HCT116 (cell line): ENCODE results near the gene PIM3. TPM values are rescaled to one million over a fixed set of nuclear protein-coding genes. Genes with fewer than 3 reads are reported as not detected.
A peak's percentile ranks its signal among the peaks of the same experiment; 100 is the strongest.

Experiments
- ATAC-seq: fragments of 200-7000 bp; cut with Tn5 transposase; 2 replicates; pipeline ENCODE4 v1.9.1; 2020; ENCODE audit warnings: mild to moderate bottlenecking, moderate library complexity
- BruUV-seq: library from RNA; stranded (reverse); fragments of 400-500 nt; replicated peaks from 2 replicates; lab custom pipeline; 2021; lab: Mats Ljungman, UMichigan
- CTCF ChIA-PET: fragments of 300-600 bp; sonication (Branson Sonifier 250); formaldehyde crosslinking; loops from one replicate; lab custom pipeline; 2021; ENCODE audit warnings: antibody characterized with exemption; lab: Charles Lee
- POLR2A ChIA-PET: fragments of 300-600, 350-600 bp; sonication (Branson Sonifier 250); formaldehyde crosslinking; loops from one replicate; lab custom pipeline; 2021; ENCODE audit warnings: antibody characterized with exemption; lab: Charles Lee
- RAD21 ChIA-PET, 2 experiments: fragments of 300-600 bp; sonication (Branson Sonifier 250); formaldehyde crosslinking; loops; one replicate each; lab custom pipeline; 2023; ENCODE audit warnings: low total read pairs in 2 of 2; ENCODE audit not compliant: uncharacterized antibody in 2 of 2, unreplicated experiment in 2 of 2, low non-redundant PET in 1 of 2; lab: Charles Lee
- DNase-seq: peaks from one replicate; pipeline ENCODE4 v3.0.0-alpha.2; 2010; ENCODE audit warnings: low read depth, low spot score
- H2AFZ ChIP-seq: fragments of 200-600 bp; shearing (Covaris generic), sonication (generic); 2 replicates; pipeline ENCODE4 v1.6.1; 2017; ENCODE audit warnings: low read depth, mixed run types, mixed read lengths, antibody characterized with exemption, low read length; ENCODE audit not compliant: poor library complexity, severe bottlenecking
- H3K27ac ChIP-seq: 2 replicates; pipeline ENCODE4 v1.5.1; 2012; ENCODE audit warnings: low read depth, low read length
- H3K27me3 ChIP-seq: fragments of 200-600 bp; sonication (generic); 2 replicates; pipeline ENCODE4 v1.6.1; 2016; ENCODE audit warnings: mixed run types, low read length, mixed read lengths; ENCODE audit not compliant: insufficient read depth
- H3K36me3 ChIP-seq, 2 experiments: fragments of 200-500 bp in 1 of 2; fragments of 200-600 bp in 1 of 2; sonication (Bioruptor generic) in 1 of 2; sonication (generic) in 1 of 2; 2 replicates each; pipeline versions ENCODE4 v1.5.1 to v1.6.1; 2014 to 2016; ENCODE audit warnings: low read length in 2 of 2, inconsistent platforms in 1 of 2, mixed read lengths in 1 of 2, mixed run types in 1 of 2; ENCODE audit not compliant: insufficient read depth in 2 of 2, control insufficient read depth in 1 of 2
- H3K4me1 ChIP-seq, 2 experiments: fragments of 200-600 bp in 1 of 2; sonication (generic) in 1 of 2; 2 replicates each; pipeline versions ENCODE4 v1.5.1 to v1.6.1; 2012 to 2017; ENCODE audit warnings: low read length in 2 of 2, inconsistent platforms in 1 of 2, mild to moderate bottlenecking in 1 of 2, mixed read lengths in 1 of 2, mixed run types in 1 of 2, moderate library complexity in 1 of 2; ENCODE audit not compliant: insufficient read depth in 2 of 2, control insufficient read depth in 1 of 2
- H3K4me2 ChIP-seq: fragments of 200-600 bp; sonication (generic); 2 replicates; pipeline ENCODE4 v1.6.1; 2017; ENCODE audit warnings: mixed run types, low read length, mixed read lengths
- H3K4me3 ChIP-seq, 2 experiments: fragments of 200-600 bp in 1 of 2; sonication (generic) in 1 of 2; replicated peaks in 1 of 2; 2 replicates each; pipeline ENCODE4 v1.5.1; 2011 to 2016; ENCODE audit warnings: low read length in 2 of 2, control low read depth in 1 of 2, low read depth in 1 of 2, mild to moderate bottlenecking in 1 of 2, mixed read lengths in 1 of 2, mixed run types in 1 of 2
- H3K79me2 ChIP-seq: fragments of 200-600 bp; sonication (generic); 2 replicates; pipeline ENCODE4 v1.6.1; 2017; ENCODE audit warnings: mild to moderate bottlenecking, mixed run types, low read length, moderate library complexity, mixed read lengths; ENCODE audit not compliant: insufficient read depth
- H3K9ac ChIP-seq: fragments of 200-600 bp; sonication (generic); 2 replicates; pipeline ENCODE4 v1.6.1; 2016; ENCODE audit warnings: low read length, mixed read lengths
- H3K9me2 ChIP-seq: fragments of 200-600 bp; sonication (generic), shearing (Covaris generic); 2 replicates; pipeline ENCODE4 v1.6.1; 2017; ENCODE audit warnings: mixed run types, mild to moderate bottlenecking, moderate library complexity; ENCODE audit not compliant: insufficient read depth
- H3K9me3 ChIP-seq, 2 experiments: fragments of 200-500 bp in 1 of 2; fragments of 200-600 bp in 1 of 2; sonication (Bioruptor generic) in 1 of 2; sonication (generic) in 1 of 2; 2 replicates each; pipeline ENCODE4 v1.6.1; 2014 to 2017; ENCODE audit warnings: low read length in 2 of 2, mixed read lengths in 2 of 2, inconsistent platforms in 1 of 2, low read depth in 1 of 2, mild to moderate bottlenecking in 1 of 2, mixed run types in 1 of 2, moderate library complexity in 1 of 2; ENCODE audit not compliant: control insufficient read depth in 1 of 2, insufficient read depth in 1 of 2
- H4K20me1 ChIP-seq: fragments of 200-600 bp; sonication (generic), shearing (Covaris generic); 2 replicates; pipeline ENCODE4 v1.6.1; 2017; ENCODE audit warnings: mixed run types, mild to moderate bottlenecking, moderate library complexity; ENCODE audit not compliant: insufficient read depth
- CEBPB ChIP-seq: IDR thresholded peaks from 2 replicates; pipeline ENCODE4 v1.6.1; 2012; ENCODE audit warnings: low read depth
- EGR1 ChIP-seq: IDR thresholded peaks from 2 replicates; pipeline ENCODE4 v1.6.1; 2012; ENCODE audit warnings: low read depth
- EZH2 ChIP-seq: fragments of 200-600 bp; sonication (generic); IDR thresholded peaks from 2 replicates; pipeline ENCODE4 v1.6.1; 2017; ENCODE audit warnings: antibody characterized with exemption, mixed run types
- POLR2A ChIP-seq: IDR thresholded peaks from 2 replicates; pipeline ENCODE4 v1.7.0; 2011; ENCODE audit warnings: borderline replicate concordance; ENCODE audit not compliant: insufficient read depth, insufficient read length; ENCODE audit errors: extremely low read depth
- POLR2AphosphoS5 ChIP-seq: IDR thresholded peaks from 2 replicates; pipeline ENCODE4 v1.6.1; 2011; ENCODE audit warnings: mild to moderate bottlenecking, low read depth, low read length, moderate library complexity
- RAD21 ChIP-seq: IDR thresholded peaks from 2 replicates; pipeline ENCODE4 v1.6.1; 2012; ENCODE audit warnings: low read depth, mild to moderate bottlenecking
- SIN3A ChIP-seq: IDR thresholded peaks from 2 replicates; pipeline ENCODE4 v1.6.1; 2012; ENCODE audit warnings: low read depth
- SP1 ChIP-seq: IDR thresholded peaks from 2 replicates; pipeline ENCODE4 v1.6.1; 2012; ENCODE audit warnings: low read depth
- SRF ChIP-seq: IDR thresholded peaks from 2 replicates; pipeline ENCODE4 v1.6.1; 2012; ENCODE audit warnings: low read depth
- ZFX ChIP-seq: fragments of 450-650 bp; IDR thresholded peaks from 2 replicates; pipeline ENCODE4 v1.6.1; 2017
- ZNF274 ChIP-seq: fragments of 200-500 bp; sonication (Bioruptor generic); IDR thresholded peaks from 2 replicates; pipeline ENCODE4 v1.6.1; 2014; ENCODE audit warnings: mild to moderate bottlenecking, low read depth, low read length, inconsistent platforms
- intact Hi-C: fragments of 100-400 bp; cut with micrococcal nuclease; formaldehyde crosslinking; loops from 2 replicates; pipeline ENCODE4 v1.10.0; 2022
- total RNA-seq: library from RNA; stranded (reverse); gene quantifications from one replicate; pipeline ENCODE4 v1.2.1, GENCODE V29; 2021; ENCODE audit not compliant: unreplicated experiment
- TF ChIP-seq, protein P1 (sequence below): IDR thresholded peaks from 2 replicates; pipeline ENCODE4 v1.6.1; 2012
- TF ChIP-seq, protein P2 (sequence below): IDR thresholded peaks from 2 replicates; pipeline ENCODE4 v1.6.1; 2012

PIM3 gene
- total RNA-seq, 1 experiment from 2014 or later: 116 TPM

GRCh38 chr22:49969751-49970527 lies 9.4 kb downstream of the PIM3 start:
- Histone ChIP-seq H3K9me2 (no peaks in the 10 kb centered on the region), H3K27ac (peak overlapping the region; percentile 70), H3K4me2 (peak overlapping the region; percentile 95), H3K4me1 (peaks cover 37 to 74% of the 10 kb centered on the region in 2 experiments), H4K20me1 (no peaks in the 10 kb centered on the region), H2AFZ (no peak overlapping the region), H3K27me3 (no peaks in the 10 kb centered on the region), H3K36me3 (no peaks in the 10 kb centered on the region; a peak in 1 of 4 replicates), H3K4me3 (peak overlapping the region in 1 of 2 experiments; percentile 67; a peak in 2 of 4 replicates), H3K79me2 (peaks cover 5% of the 10 kb centered on the region; the same call in 1 of the 2 replicates), H3K9me3 (no peaks in the 10 kb centered on the region), H3K9ac (peak overlapping the region; percentile 85)
- POLR2A ChIA-PET: interaction anchor here (1.1 kb wide), 1 partner anchor 34 kb away, joined by 3 read pairs; no protein-coding TSS in a partner anchor
- RAD21 ChIA-PET: interaction anchor here in 1 of 2 experiments (1.0 kb wide), 1 partner anchor 39 kb away, joined by 6 read pairs; no protein-coding TSS in a partner anchor
- intact Hi-C loops: no loop called here
- DNase-seq: no peak
- no TSS peak for BruUV-seq
- no peak for ATAC-seq
- CTCF ChIA-PET: interaction anchor here (1.5 kb wide), 1 partner anchor 8 kb away, joined by 3 read pairs; no protein-coding TSS in a partner anchor
- TF ChIP-seq CEBPB: no peak
- no peak for TF ChIP-seq POLR2AphosphoS5
- no peak for TF ChIP-seq EGR1
- TF ChIP-seq, protein P1, sequence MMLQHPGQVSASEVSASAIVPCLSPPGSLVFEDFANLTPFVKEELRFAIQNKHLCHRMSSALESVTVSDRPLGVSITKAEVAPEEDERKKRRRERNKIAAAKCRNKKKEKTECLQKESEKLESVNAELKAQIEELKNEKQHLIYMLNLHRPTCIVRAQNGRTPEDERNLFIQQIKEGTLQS: no peak
- no peak for TF ChIP-seq SIN3A
- TF ChIP-seq RAD21: no peak
- TF ChIP-seq POLR2A: no peak
- no peak for TF ChIP-seq EZH2
- TF ChIP-seq, protein P2, sequence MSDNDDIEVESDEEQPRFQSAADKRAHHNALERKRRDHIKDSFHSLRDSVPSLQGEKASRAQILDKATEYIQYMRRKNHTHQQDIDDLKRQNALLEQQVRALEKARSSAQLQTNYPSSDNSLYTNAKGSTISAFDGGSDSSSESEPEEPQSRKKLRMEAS: no peak
- TF ChIP-seq ZFX: no peak
- no peak for TF ChIP-seq ZNF274
- TF ChIP-seq SP1: no peak
- TF ChIP-seq SRF: no peak
